Smooth muscle cell (in vitro differentiated cells): ENCODE data around the gene CABP4. TPM values are rescaled to one million over a fixed set of nuclear protein-coding genes. Genes with fewer than 3 reads are reported as not detected.

Experiments used
- DNase-seq: peaks from one replicate; lab custom pipeline; 2025; ENCODE audit not compliant: unreplicated experiment; lab: John Stamatoyannopoulos, UW
- H2AFZ ChIP-seq: fragments of 200-600 bp; sonication (generic); 2 replicates; pipeline ENCODE4 v1.6.0; 2016; ENCODE audit warnings: antibody characterized with exemption, low read depth, mild to moderate bottlenecking
- H3F3A ChIP-seq: fragments of 200-600 bp; sonication (generic); 2 replicates; pipeline ENCODE4 v1.6.0; 2017; ENCODE audit warnings: antibody characterized with exemption, low read depth
- H3K27ac ChIP-seq: fragments of 200-600 bp; sonication (generic); 2 replicates; pipeline ENCODE4 v1.5.1; 2016; ENCODE audit warnings: low read depth, mild to moderate bottlenecking
- H3K27me3 ChIP-seq: fragments of 200-600 bp; sonication (generic); 2 replicates; pipeline ENCODE4 v1.6.1; 2016; ENCODE audit warnings: low read depth, mild to moderate bottlenecking
- H3K36me3 ChIP-seq: fragments of 200-600 bp; sonication (generic); 2 replicates; pipeline ENCODE4 v1.5.1; 2016; ENCODE audit warnings: low read depth
- H3K4me1 ChIP-seq: fragments of 200-600 bp; sonication (generic); 2 replicates; pipeline ENCODE4 v1.5.1; 2016; ENCODE audit warnings: low read depth
- H3K4me2 ChIP-seq: fragments of 200-600 bp; sonication (generic); 2 replicates; pipeline ENCODE4 v1.6.0; 2016; ENCODE audit warnings: mild to moderate bottlenecking
- H3K4me3 ChIP-seq: fragments of 200-600 bp; sonication (generic); 2 replicates; pipeline ENCODE4 v1.5.1; 2016; ENCODE audit warnings: mild to moderate bottlenecking
- H3K79me2 ChIP-seq: fragments of 200-600 bp; sonication (generic); 2 replicates; pipeline ENCODE4 v1.6.0; 2016; ENCODE audit warnings: low read depth, mild to moderate bottlenecking
- H3K9ac ChIP-seq: fragments of 200-600 bp; sonication (generic); 2 replicates; pipeline ENCODE4 v1.6.0; 2016; ENCODE audit warnings: low read depth
- H3K9me3 ChIP-seq: fragments of 200-600 bp; sonication (generic); replicated peaks from 2 replicates; pipeline ENCODE4 v1.5.1; 2016; ENCODE audit warnings: low read depth
- H4K20me1 ChIP-seq: fragments of 200-600 bp; sonication (generic); 2 replicates; pipeline ENCODE4 v1.6.0; 2016; ENCODE audit warnings: low read depth
- WGBS: methylation state at CpG from one replicate; pipeline ENCODE4 v1.1.7; 2016; ENCODE audit warnings: low lambda C conversion rate; 5-methylcytosine and 5-hydroxymethylcytosine counted together
- polyA plus RNA-seq: library from polyadenylated mRNA; unstranded; fragments of >200 nt; fragmentation: Nextera tagmentation; extraction: Ambion mirVana; gene quantifications from 2 replicates; pipeline ENCODE4 v1.2.1, GENCODE V29; 2016
- total RNA-seq: library from RNA; depleted of rRNA; stranded (reverse); fragments of >200 nt; gene quantifications from 2 replicates; pipeline ENCODE4 v1.2.3, GENCODE V29; 2014
- TF ChIP-seq, protein P1 (sequence below): fragments of 200-600 bp; sonication (generic); IDR thresholded peaks from 2 replicates; pipeline ENCODE4 v1.5.1; 2017; ENCODE audit warnings: borderline replicate concordance, mild to moderate bottlenecking, antibody characterized with exemption; ENCODE audit not compliant: insufficient read depth, poor library complexity, severe bottlenecking

The CABP4 gene
- total and polyA plus RNA-seq, 2 experiments from 2014 or later: not detected

DNA sequence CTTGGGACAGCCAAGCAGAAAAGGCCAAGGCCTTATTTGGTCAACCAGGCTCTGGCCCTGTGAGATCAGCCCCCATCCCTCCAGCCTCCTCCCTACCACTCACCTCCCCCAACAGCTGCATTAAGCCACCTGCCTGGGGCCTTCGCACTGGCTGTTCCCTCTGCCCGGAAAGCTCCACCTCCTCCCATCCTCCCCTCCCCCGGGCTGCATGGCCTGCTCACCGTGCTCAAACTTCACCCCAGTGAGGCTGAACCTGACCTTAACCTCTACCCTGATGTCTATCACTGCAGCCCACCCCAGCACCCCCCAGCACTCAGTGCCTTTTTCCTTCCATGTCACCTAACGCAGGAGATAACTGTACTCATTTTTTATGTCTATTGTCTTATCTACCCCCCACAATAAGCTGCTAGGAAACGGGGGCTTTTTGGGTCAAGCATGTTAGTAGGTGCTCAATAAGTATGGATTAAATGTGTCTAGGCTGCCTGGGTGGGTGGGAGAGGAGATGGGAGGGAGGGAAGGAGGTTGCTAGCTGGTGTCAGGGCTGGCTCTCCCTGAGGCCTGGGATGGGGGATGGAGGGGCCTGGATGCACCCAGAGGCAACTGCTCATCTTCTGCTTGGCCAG, 18.6 kb upstream of the CABP4 start:
- H2AFZ ChIP-seq: no peak overlapping the region
- no peaks in the 10 kb centered on the region for H3K27me3 ChIP-seq
- H3F3A ChIP-seq: no peaks in the 10 kb centered on the region
- H3K36me3 ChIP-seq: no peaks in the 10 kb centered on the region
- H3K27ac ChIP-seq: no peak overlapping the region
- WGBS: 64% methylated on average over 5 of the region's 6 CpGs
- H3K9ac ChIP-seq: no peak overlapping the region
- H3K79me2 ChIP-seq: no peaks in the 10 kb centered on the region
- no peaks in the 10 kb centered on the region for H3K9me3 ChIP-seq
- no peak for DNase-seq
- H3K4me2 ChIP-seq: no peak overlapping the region
- no peaks in the 10 kb centered on the region for H3K4me1 ChIP-seq
- TF ChIP-seq, protein P1, sequence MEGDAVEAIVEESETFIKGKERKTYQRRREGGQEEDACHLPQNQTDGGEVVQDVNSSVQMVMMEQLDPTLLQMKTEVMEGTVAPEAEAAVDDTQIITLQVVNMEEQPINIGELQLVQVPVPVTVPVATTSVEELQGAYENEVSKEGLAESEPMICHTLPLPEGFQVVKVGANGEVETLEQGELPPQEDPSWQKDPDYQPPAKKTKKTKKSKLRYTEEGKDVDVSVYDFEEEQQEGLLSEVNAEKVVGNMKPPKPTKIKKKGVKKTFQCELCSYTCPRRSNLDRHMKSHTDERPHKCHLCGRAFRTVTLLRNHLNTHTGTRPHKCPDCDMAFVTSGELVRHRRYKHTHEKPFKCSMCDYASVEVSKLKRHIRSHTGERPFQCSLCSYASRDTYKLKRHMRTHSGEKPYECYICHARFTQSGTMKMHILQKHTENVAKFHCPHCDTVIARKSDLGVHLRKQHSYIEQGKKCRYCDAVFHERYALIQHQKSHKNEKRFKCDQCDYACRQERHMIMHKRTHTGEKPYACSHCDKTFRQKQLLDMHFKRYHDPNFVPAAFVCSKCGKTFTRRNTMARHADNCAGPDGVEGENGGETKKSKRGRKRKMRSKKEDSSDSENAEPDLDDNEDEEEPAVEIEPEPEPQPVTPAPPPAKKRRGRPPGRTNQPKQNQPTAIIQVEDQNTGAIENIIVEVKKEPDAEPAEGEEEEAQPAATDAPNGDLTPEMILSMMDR: no peak
- no peak overlapping the region for H3K4me3 ChIP-seq
- H4K20me1 ChIP-seq: no peaks in the 10 kb centered on the region

DNA sequence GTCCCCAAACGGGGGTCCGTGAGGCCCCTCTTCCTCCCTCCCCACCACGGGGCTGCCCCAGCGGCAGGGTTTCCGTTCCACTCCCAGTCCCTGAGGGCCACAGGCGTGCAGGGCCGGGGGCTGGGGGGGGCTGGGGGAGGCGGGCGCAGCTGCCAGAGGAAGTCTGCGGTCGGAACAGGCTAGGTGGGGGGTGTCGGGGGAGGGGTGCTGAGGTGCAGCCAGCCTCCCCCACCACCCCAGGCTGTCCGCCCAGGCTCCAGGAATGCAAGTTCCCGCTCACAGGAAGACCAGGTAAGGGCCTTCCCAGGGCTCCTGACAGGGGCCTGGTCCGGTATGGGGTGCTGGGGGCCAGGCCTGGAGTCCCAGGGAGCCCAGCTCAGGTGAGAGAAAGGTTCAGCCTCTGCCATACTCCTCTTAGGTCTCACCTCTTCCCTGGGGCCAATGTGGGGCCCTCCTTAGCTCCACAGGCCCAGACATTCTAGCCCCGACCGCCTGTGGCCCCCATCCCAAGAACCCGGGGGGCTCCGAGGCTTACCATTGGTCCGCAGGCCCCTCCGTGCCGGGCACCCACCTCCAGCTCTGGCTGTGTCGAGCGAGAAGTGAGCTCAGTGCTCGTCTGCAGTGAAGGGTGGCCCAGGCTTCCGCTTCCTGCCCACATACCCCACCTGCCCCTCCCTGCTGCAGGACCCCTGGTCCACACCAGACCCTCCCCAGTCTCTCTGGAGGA, 17.9 kb upstream of the CABP4 start, which contains the start of gene PTPRCAP:
PTPRCAP (minus strand) TSS at position 601 of the 727 bp plus-strand sequence; CDS start at position 538, 63 bp downstream.
- no peak within 1 kb of the TSS for H3K9ac ChIP-seq
- no peak for DNase-seq
- no peaks in the 10 kb centered on the region for H3K79me2 ChIP-seq
- no peak within 1 kb of the TSS for H3K4me2 ChIP-seq
- no peak within 1 kb of the TSS for H2AFZ ChIP-seq
- no peaks in the 10 kb centered on the region for H3F3A ChIP-seq
- no peaks in the 10 kb centered on the region for H3K27me3 ChIP-seq
- no peaks in the 10 kb centered on the region for H3K9me3 ChIP-seq
- H3K4me1 ChIP-seq: no peaks in the 10 kb centered on the region
- H3K27ac ChIP-seq: no peak within 1 kb of the TSS
- WGBS: 80% methylated on average over 23 of the region's 26 CpGs
- no peaks in the 10 kb centered on the region for H4K20me1 ChIP-seq
- H3K36me3 ChIP-seq: no peaks in the 10 kb centered on the region
- TF ChIP-seq, protein P1: no peak
- no peak within 1 kb of the TSS for H3K4me3 ChIP-seq

DNA sequence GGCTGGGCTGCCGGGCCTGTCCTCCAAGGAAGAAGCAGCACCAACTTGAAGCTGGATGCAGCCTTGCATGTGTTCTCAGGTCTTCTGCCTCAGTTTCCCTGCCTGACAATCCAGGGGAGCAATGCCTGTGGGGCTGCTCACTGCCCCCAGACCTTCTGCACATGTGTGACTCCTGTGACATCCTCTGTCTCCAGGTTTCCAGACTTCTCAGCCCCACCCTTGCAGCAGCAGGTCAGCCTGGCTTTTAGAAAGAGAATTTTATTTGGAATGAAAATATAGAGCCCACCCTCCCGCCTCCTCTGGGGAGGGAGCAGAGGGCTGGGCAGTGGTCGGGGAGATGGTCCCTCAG, 17.4 kb upstream of the CABP4 start:
- DNase-seq: no peak
- H3F3A ChIP-seq: no peaks in the 10 kb centered on the region
- H3K36me3 ChIP-seq: no peaks in the 10 kb centered on the region
- no peaks in the 10 kb centered on the region for H3K4me1 ChIP-seq
- WGBS: 91% methylated on average over 3 of the region's 3 CpGs
- peaks cover under 1% of the 10 kb centered on the region for H3K79me2 ChIP-seq
- H3K9ac ChIP-seq: no peak overlapping the region
- TF ChIP-seq, protein P1: no peak
- no peak overlapping the region for H3K4me2 ChIP-seq
- H3K9me3 ChIP-seq: no peaks in the 10 kb centered on the region
- H4K20me1 ChIP-seq: no peaks in the 10 kb centered on the region
- H3K27me3 ChIP-seq: no peaks in the 10 kb centered on the region
- no peak overlapping the region for H3K4me3 ChIP-seq
- H3K27ac ChIP-seq: no peak overlapping the region
- no peak overlapping the region for H2AFZ ChIP-seq
